GM12878 (cell line): ENCODE data around the gene ARID3B. TPM values are rescaled to one million over a fixed set of nuclear protein-coding genes. Genes with fewer than 3 reads are reported as not detected.

Experiments used
- BCL11A ChIP-seq: IDR thresholded peaks from 2 replicates; pipeline ENCODE4 v1.6.1; 2011; ENCODE audit warnings: low read depth, low read length
- BHLHE40 ChIP-seq, 2 experiments: fragments of 450-650 bp in 1 of 2; IDR thresholded peaks; 2 replicates each; pipeline ENCODE4 v1.6.1; 2011 to 2017; ENCODE audit warnings: low read depth in 2 of 2, borderline replicate concordance in 1 of 2, improper control_type of control experiment in 1 of 2, low read length in 1 of 2, mild to moderate bottlenecking in 1 of 2
- CEBPB ChIP-seq, 2 experiments: fragments of 150-350 bp in 1 of 2; IDR thresholded peaks; 2 replicates each; pipeline ENCODE4 v1.6.1; 2012 to 2014; ENCODE audit warnings: low read depth in 2 of 2, low read length in 2 of 2, borderline replicate concordance in 1 of 2, inconsistent platforms in 1 of 2
- CHD1 ChIP-seq: IDR thresholded peaks from 2 replicates; pipeline ENCODE4 v1.6.1; 2012; ENCODE audit warnings: low read depth, low read length, improper control_type of control experiment
- CHD2 ChIP-seq: IDR thresholded peaks from 2 replicates; pipeline ENCODE4 v1.6.1; 2011; ENCODE audit warnings: low read depth, low read length, improper control_type of control experiment, borderline replicate concordance
- EED ChIP-seq: sonication (generic); IDR thresholded peaks from 2 replicates; pipeline ENCODE4 v1.6.1; 2016; ENCODE audit warnings: antibody characterized with exemption, low read depth
- EGR1 ChIP-seq, 2 experiments: IDR thresholded peaks; 1 replicate in 1 of 2; 2 replicates in 1 of 2; pipeline ENCODE4 v1.6.1; 2011 to 2012; ENCODE audit warnings: low read depth in 2 of 2, low read length in 2 of 2, borderline replicate concordance in 1 of 2, mild to moderate bottlenecking in 1 of 2, moderate library complexity in 1 of 2
- HDAC6 ChIP-seq: fragments of 200-600 bp; sonication (generic); IDR thresholded peaks from one replicate; pipeline ENCODE4 v1.8.0; 2017; ENCODE audit warnings: antibody characterized with exemption; ENCODE audit not compliant: unreplicated experiment
- IKZF2 ChIP-seq, 2 experiments: fragments of 450-650 bp; IDR thresholded peaks; 2 replicates each; pipeline ENCODE4 v1.6.1; 2017; ENCODE audit warnings: mild to moderate bottlenecking in 2 of 2, moderate library complexity in 2 of 2
- IRF5 ChIP-seq: fragments of 450-650 bp; IDR thresholded peaks from 2 replicates; pipeline ENCODE4 v1.6.1; 2017; ENCODE audit warnings: borderline replicate concordance
- JUNB ChIP-seq: IDR thresholded peaks from 2 replicates; pipeline ENCODE4 v1.6.1; 2016; ENCODE audit warnings: antibody characterized with exemption, mild to moderate bottlenecking
- MEF2A ChIP-seq: IDR thresholded peaks from 2 replicates; pipeline ENCODE4 v1.6.1; 2011; ENCODE audit warnings: low read depth, mild to moderate bottlenecking, low read length, moderate library complexity; ENCODE audit not compliant: insufficient read depth
- MLLT1 ChIP-seq: fragments of 450-650 bp; IDR thresholded peaks from 2 replicates; pipeline ENCODE4 v1.6.1; 2016; ENCODE audit warnings: mild to moderate bottlenecking
- NRF1 ChIP-seq: conservative IDR thresholded peaks from 2 replicates; pipeline ENCODE4 v1.6.1; 2011; ENCODE audit warnings: mild to moderate bottlenecking, low read depth, low read length, improper control_type of control experiment
- PKNOX1 ChIP-seq: fragments of 450-650 bp; IDR thresholded peaks from 2 replicates; pipeline ENCODE4 v1.6.1; 2016; ENCODE audit warnings: mild to moderate bottlenecking
- POLR2AphosphoS5 ChIP-seq: IDR thresholded peaks from 2 replicates; pipeline ENCODE4 v1.6.1; 2011; ENCODE audit warnings: mild to moderate bottlenecking, low read length, inconsistent platforms
- RELB ChIP-seq: fragments of 450-650 bp; IDR thresholded peaks from 2 replicates; pipeline ENCODE4 v1.6.1; 2017; ENCODE audit warnings: low read depth, mild to moderate bottlenecking, moderate library complexity
- SIN3A ChIP-seq: IDR thresholded peaks from 2 replicates; pipeline ENCODE4 v1.6.1; 2012; ENCODE audit warnings: low read depth, low read length, improper control_type of control experiment
- SMAD5 ChIP-seq: IDR thresholded peaks from 2 replicates; pipeline ENCODE4 v1.6.1; 2016; ENCODE audit warnings: antibody characterized with exemption, low read depth
- SMC3 ChIP-seq: IDR thresholded peaks from 2 replicates; pipeline ENCODE4 v1.6.1; 2011; ENCODE audit warnings: low read length, improper control_type of control experiment, borderline replicate concordance
- TBL1XR1 ChIP-seq: IDR thresholded peaks from 2 replicates; pipeline ENCODE4 v1.6.1; 2012; ENCODE audit warnings: low read depth, low read length, improper control_type of control experiment
- TCF3 ChIP-seq: IDR thresholded peaks from 2 replicates; pipeline ENCODE4 v1.6.1; 2012; ENCODE audit warnings: low read depth, mild to moderate bottlenecking, low read length, borderline replicate concordance; ENCODE audit not compliant: insufficient read depth
- TCF7 ChIP-seq: IDR thresholded peaks from 2 replicates; pipeline ENCODE4 v1.6.1; 2014; ENCODE audit warnings: antibody characterized with exemption, borderline replicate concordance
- ZNF207 ChIP-seq: fragments of 450-650 bp; IDR thresholded peaks from 2 replicates; pipeline ENCODE4 v1.6.1; 2014; ENCODE audit warnings: antibody characterized with exemption, mild to moderate bottlenecking, borderline replicate concordance
- polyA plus RNA-seq, 11 experiments: library from polyadenylated mRNA; depleted of rRNA in 4 of 11; unstranded in 6 of 11; stranded (reverse) in 5 of 11; fragments of >200 nt; fragmentation: Nextera tagmentation in 4 of 11; fragmentation: Illumina TruSeq in 1 of 11; extraction: Ambion mirVana in 4 of 11; extraction: Trizol in 1 of 11; gene quantifications; 1 replicate in 1 of 11; 2 replicates in 10 of 11; pipeline versions ENCODE4 v1.2.1 to v1.2.3, GENCODE V29; 2011 to 2016; ENCODE audit warnings: inconsistent platforms in 2 of 11, missing spikeins in 2 of 11, low read depth in 1 of 11
- total RNA-seq, 4 experiments: library from RNA; depleted of rRNA in 3 of 4; stranded (reverse); fragments of >200 nt in 3 of 4; fragmentation: Illumina TruSeq in 1 of 4; extraction: Trizol in 1 of 4; gene quantifications; 2 replicates each; pipeline versions ENCODE4 v1.2.1 to v1.2.3, GENCODE V29; 2013 to 2021

ARID3B gene
- total and polyA plus RNA-seq, 10 of the 15 experiments (the other 5 are each of a cell fraction or from before 2014, with no cell fraction given), result 1.1 to 33.4 (median 24.0) TPM

DNA sequence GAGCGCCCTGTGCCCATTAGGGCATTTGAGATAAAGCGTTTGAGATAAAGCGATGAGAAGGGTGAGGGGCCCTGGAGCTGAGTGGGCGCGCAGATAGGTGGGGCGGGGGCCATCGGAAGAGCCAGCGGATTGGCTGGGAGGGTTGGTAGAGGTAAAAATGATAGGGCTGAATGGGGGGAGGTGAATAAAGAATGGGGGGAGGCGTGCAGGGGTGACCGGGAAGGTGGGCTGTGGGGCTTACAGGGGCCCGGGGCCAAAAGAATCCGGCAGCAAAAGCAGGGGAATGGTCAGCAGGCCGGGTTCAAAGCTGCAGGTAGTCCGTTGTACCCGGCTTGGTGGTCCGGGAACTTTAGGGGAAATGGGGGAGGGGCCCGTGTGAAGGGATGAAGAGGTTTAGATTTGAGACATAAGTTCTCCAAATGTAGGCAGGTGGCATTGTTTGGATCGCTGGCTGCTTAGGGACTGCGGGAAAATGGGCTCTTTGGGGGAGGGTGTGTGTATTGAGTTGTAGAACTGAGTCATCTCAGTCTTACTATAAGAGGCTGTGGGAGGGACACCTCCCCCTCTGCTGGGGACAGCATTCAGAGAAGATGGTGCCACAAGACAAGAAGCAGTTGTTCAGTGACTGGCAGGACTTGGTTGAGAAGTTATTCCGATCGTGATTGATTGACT, 610 bp downstream of the ARID3B start (continued):
- TF ChIP-seq MEF2A, result peak; percentile 87
- no peak for TF ChIP-seq NRF1
- no peak for TF ChIP-seq SMC3
- TF ChIP-seq MLLT1, result peak; percentile 77; the same call in 1 of the 2 replicates
- peak; percentile 90 for TF ChIP-seq JUNB
- TF ChIP-seq EED, result peak; percentile 90
- TF ChIP-seq SIN3A, result peak; percentile 85
- peak; percentile 77 to 81 for TF ChIP-seq IKZF2 (IDR thresholded peaks at IDR 0.05)
- peak; percentile 33 to 43; a peak in 2 of 4 replicates for TF ChIP-seq BHLHE40 (IDR thresholded peaks at IDR 0.05; ENCODE audit: borderline replicate concordance in 1 of 2, low read depth in 2 of 2, low read length in 1 of 2)
- peak; percentile 58; the same call in 1 of the 2 replicates for TF ChIP-seq SMAD5
- TF ChIP-seq RELB, result 0 out of 2 replicates have a peak, but pooled peaks have one; percentile 28
- TF ChIP-seq TBL1XR1, result peak; percentile 80
- no peak for TF ChIP-seq CHD1
- no peak for TF ChIP-seq CEBPB (IDR thresholded peaks at IDR 0.05; ENCODE audit: borderline replicate concordance in 1 of 2, low read depth in 2 of 2, low read length in 2 of 2)
- TF ChIP-seq ZNF207, result no peak
- peak; percentile 85 for TF ChIP-seq POLR2AphosphoS5
- TF ChIP-seq TCF7, result peak; percentile 37; the same call in 1 of the 2 replicates
- TF ChIP-seq BCL11A, result peak; percentile 66
- no peak for TF ChIP-seq IRF5
- TF ChIP-seq PKNOX1, result peak; percentile 92
- peak; percentile 78 for TF ChIP-seq CHD2
- TF ChIP-seq TCF3, result 0 out of 2 replicates have a peak, but pooled peaks have one; percentile 55
- no peak for TF ChIP-seq HDAC6
- TF ChIP-seq EGR1 (IDR thresholded peaks at IDR 0.05; ENCODE audit: borderline replicate concordance in 1 of 2, low read depth in 2 of 2, low read length in 2 of 2), result no peak
